ENCODE measurements around the gene SLIT3.

DNA sequence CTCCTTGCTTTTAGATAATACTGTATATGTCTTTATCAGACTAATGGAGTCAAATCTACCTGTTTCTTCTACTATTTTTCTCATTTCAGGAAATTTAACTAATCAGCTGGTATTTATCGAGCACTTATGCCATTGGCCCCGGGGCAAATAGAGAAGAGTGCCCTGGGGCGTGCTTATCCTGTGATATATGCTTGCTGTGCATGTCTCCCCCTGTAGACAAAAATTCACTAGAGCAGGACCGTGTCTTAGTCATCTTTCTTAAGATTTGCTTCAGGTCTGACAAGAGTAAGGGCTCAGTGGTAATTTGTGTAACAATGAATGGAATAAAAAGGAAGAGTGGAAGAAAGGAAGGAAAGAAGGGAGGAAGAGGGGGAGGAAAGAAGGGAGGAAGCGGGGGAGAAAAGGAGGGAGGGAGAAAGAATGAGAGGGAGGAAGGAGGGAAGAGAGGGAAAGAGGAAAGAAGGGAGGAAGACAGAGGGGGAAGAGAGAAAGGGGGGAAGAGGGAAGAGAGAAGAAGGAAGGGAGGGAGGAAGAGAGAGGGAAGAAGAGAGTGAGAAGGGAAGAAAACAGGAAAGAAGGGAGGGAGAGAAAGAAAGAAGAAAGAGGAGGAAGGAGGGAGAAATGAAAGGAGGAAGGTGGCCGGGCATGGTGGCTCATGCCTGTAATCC is 426.1 kb downstream of the SLIT3 start:
- no peak for TF ChIP-seq EZH2 (IDR thresholded peaks at IDR 0.05; ENCODE audit: low read depth)
- TF ChIP-seq, protein P1, sequence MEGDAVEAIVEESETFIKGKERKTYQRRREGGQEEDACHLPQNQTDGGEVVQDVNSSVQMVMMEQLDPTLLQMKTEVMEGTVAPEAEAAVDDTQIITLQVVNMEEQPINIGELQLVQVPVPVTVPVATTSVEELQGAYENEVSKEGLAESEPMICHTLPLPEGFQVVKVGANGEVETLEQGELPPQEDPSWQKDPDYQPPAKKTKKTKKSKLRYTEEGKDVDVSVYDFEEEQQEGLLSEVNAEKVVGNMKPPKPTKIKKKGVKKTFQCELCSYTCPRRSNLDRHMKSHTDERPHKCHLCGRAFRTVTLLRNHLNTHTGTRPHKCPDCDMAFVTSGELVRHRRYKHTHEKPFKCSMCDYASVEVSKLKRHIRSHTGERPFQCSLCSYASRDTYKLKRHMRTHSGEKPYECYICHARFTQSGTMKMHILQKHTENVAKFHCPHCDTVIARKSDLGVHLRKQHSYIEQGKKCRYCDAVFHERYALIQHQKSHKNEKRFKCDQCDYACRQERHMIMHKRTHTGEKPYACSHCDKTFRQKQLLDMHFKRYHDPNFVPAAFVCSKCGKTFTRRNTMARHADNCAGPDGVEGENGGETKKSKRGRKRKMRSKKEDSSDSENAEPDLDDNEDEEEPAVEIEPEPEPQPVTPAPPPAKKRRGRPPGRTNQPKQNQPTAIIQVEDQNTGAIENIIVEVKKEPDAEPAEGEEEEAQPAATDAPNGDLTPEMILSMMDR (conservative IDR thresholded peaks at IDR 0.05) = no peak

Data from PC-9 (cell line).